HCT116 (cell line): ENCODE measurements around the gene RCOR3. TPM values are rescaled to one million over a fixed set of nuclear protein-coding genes. Genes with fewer than 3 reads are reported as not detected.

Source experiments
- ATAC-seq: fragments of 200-7000 bp; cut with Tn5 transposase; 2 replicates; pipeline ENCODE4 v1.9.1; 2020; ENCODE audit warnings: mild to moderate bottlenecking, moderate library complexity
- BruUV-seq: library from RNA; stranded (reverse); fragments of 400-500 nt; replicated peaks from 2 replicates; lab custom pipeline; 2021; lab: Mats Ljungman, UMichigan
- CTCF ChIA-PET: fragments of 300-600 bp; sonication (Branson Sonifier 250); formaldehyde crosslinking; loops from one replicate; lab custom pipeline; 2021; ENCODE audit warnings: antibody characterized with exemption; lab: Charles Lee
- POLR2A ChIA-PET: fragments of 300-600, 350-600 bp; sonication (Branson Sonifier 250); formaldehyde crosslinking; loops from one replicate; lab custom pipeline; 2021; ENCODE audit warnings: antibody characterized with exemption; lab: Charles Lee
- RAD21 ChIA-PET, 2 experiments: fragments of 300-600 bp; sonication (Branson Sonifier 250); formaldehyde crosslinking; loops; one replicate each; lab custom pipeline; 2023; ENCODE audit warnings: low total read pairs in 2 of 2; ENCODE audit not compliant: uncharacterized antibody in 2 of 2, unreplicated experiment in 2 of 2, low non-redundant PET in 1 of 2; lab: Charles Lee
- DNase-seq: peaks from one replicate; pipeline ENCODE4 v3.0.0-alpha.2; 2010; ENCODE audit warnings: low read depth, low spot score
- H2AFZ ChIP-seq: fragments of 200-600 bp; shearing (Covaris generic), sonication (generic); 2 replicates; pipeline ENCODE4 v1.6.1; 2017; ENCODE audit warnings: low read depth, mixed run types, mixed read lengths, antibody characterized with exemption, low read length; ENCODE audit not compliant: poor library complexity, severe bottlenecking
- H3K27ac ChIP-seq: 2 replicates; pipeline ENCODE4 v1.5.1; 2012; ENCODE audit warnings: low read depth, low read length
- H3K27me3 ChIP-seq: fragments of 200-600 bp; sonication (generic); 2 replicates; pipeline ENCODE4 v1.6.1; 2016; ENCODE audit warnings: mixed run types, low read length, mixed read lengths; ENCODE audit not compliant: insufficient read depth
- H3K36me3 ChIP-seq, 2 experiments: fragments of 200-500 bp in 1 of 2; fragments of 200-600 bp in 1 of 2; sonication (Bioruptor generic) in 1 of 2; sonication (generic) in 1 of 2; 2 replicates each; pipeline versions ENCODE4 v1.5.1 to v1.6.1; 2014 to 2016; ENCODE audit warnings: low read length in 2 of 2, inconsistent platforms in 1 of 2, mixed read lengths in 1 of 2, mixed run types in 1 of 2; ENCODE audit not compliant: insufficient read depth in 2 of 2, control insufficient read depth in 1 of 2
- H3K4me1 ChIP-seq, 2 experiments: fragments of 200-600 bp in 1 of 2; sonication (generic) in 1 of 2; 2 replicates each; pipeline versions ENCODE4 v1.5.1 to v1.6.1; 2012 to 2017; ENCODE audit warnings: low read length in 2 of 2, inconsistent platforms in 1 of 2, mild to moderate bottlenecking in 1 of 2, mixed read lengths in 1 of 2, mixed run types in 1 of 2, moderate library complexity in 1 of 2; ENCODE audit not compliant: insufficient read depth in 2 of 2, control insufficient read depth in 1 of 2
- H3K4me2 ChIP-seq: fragments of 200-600 bp; sonication (generic); 2 replicates; pipeline ENCODE4 v1.6.1; 2017; ENCODE audit warnings: mixed run types, low read length, mixed read lengths
- H3K4me3 ChIP-seq, 2 experiments: fragments of 200-600 bp in 1 of 2; sonication (generic) in 1 of 2; replicated peaks in 1 of 2; 2 replicates each; pipeline ENCODE4 v1.5.1; 2011 to 2016; ENCODE audit warnings: low read length in 2 of 2, control low read depth in 1 of 2, low read depth in 1 of 2, mild to moderate bottlenecking in 1 of 2, mixed read lengths in 1 of 2, mixed run types in 1 of 2
- H3K79me2 ChIP-seq: fragments of 200-600 bp; sonication (generic); 2 replicates; pipeline ENCODE4 v1.6.1; 2017; ENCODE audit warnings: mild to moderate bottlenecking, mixed run types, low read length, moderate library complexity, mixed read lengths; ENCODE audit not compliant: insufficient read depth
- H3K9ac ChIP-seq: fragments of 200-600 bp; sonication (generic); 2 replicates; pipeline ENCODE4 v1.6.1; 2016; ENCODE audit warnings: low read length, mixed read lengths
- H3K9me2 ChIP-seq: fragments of 200-600 bp; sonication (generic), shearing (Covaris generic); 2 replicates; pipeline ENCODE4 v1.6.1; 2017; ENCODE audit warnings: mixed run types, mild to moderate bottlenecking, moderate library complexity; ENCODE audit not compliant: insufficient read depth
- H3K9me3 ChIP-seq, 2 experiments: fragments of 200-500 bp in 1 of 2; fragments of 200-600 bp in 1 of 2; sonication (Bioruptor generic) in 1 of 2; sonication (generic) in 1 of 2; 2 replicates each; pipeline ENCODE4 v1.6.1; 2014 to 2017; ENCODE audit warnings: low read length in 2 of 2, mixed read lengths in 2 of 2, inconsistent platforms in 1 of 2, low read depth in 1 of 2, mild to moderate bottlenecking in 1 of 2, mixed run types in 1 of 2, moderate library complexity in 1 of 2; ENCODE audit not compliant: control insufficient read depth in 1 of 2, insufficient read depth in 1 of 2
- H4K20me1 ChIP-seq: fragments of 200-600 bp; sonication (generic), shearing (Covaris generic); 2 replicates; pipeline ENCODE4 v1.6.1; 2017; ENCODE audit warnings: mixed run types, mild to moderate bottlenecking, moderate library complexity; ENCODE audit not compliant: insufficient read depth
- CEBPB ChIP-seq: IDR thresholded peaks from 2 replicates; pipeline ENCODE4 v1.6.1; 2012; ENCODE audit warnings: low read depth
- CTCF ChIP-seq, 3 experiments: fragments of 200-600 bp in 1 of 3; sonication (generic) in 1 of 3; IDR thresholded peaks in 2 of 3; conservative IDR thresholded peaks in 1 of 3; 2 replicates each; pipeline ENCODE4 v1.5.1; 2012 to 2017; ENCODE audit warnings: low read depth in 2 of 3, low read length in 2 of 3, antibody characterized with exemption in 1 of 3, borderline replicate concordance in 1 of 3, control low read depth in 1 of 3, mild to moderate bottlenecking in 1 of 3, mixed read lengths in 1 of 3, mixed run types in 1 of 3, moderate library complexity in 1 of 3; ENCODE audit not compliant: insufficient read depth in 1 of 3
- EGR1 ChIP-seq: IDR thresholded peaks from 2 replicates; pipeline ENCODE4 v1.6.1; 2012; ENCODE audit warnings: low read depth
- ELF1 ChIP-seq: IDR thresholded peaks from 2 replicates; pipeline ENCODE4 v1.6.1; 2012; ENCODE audit warnings: low read depth, borderline replicate concordance
- FOSL1 ChIP-seq: IDR thresholded peaks from 2 replicates; pipeline ENCODE4 v1.6.1; 2012; ENCODE audit warnings: low read depth
- REST ChIP-seq: IDR thresholded peaks from 2 replicates; pipeline ENCODE4 v1.6.1; 2012; ENCODE audit warnings: low read depth
- SIN3A ChIP-seq: IDR thresholded peaks from 2 replicates; pipeline ENCODE4 v1.6.1; 2012; ENCODE audit warnings: low read depth
- SP1 ChIP-seq: IDR thresholded peaks from 2 replicates; pipeline ENCODE4 v1.6.1; 2012; ENCODE audit warnings: low read depth
- TCF7L2 ChIP-seq: IDR thresholded peaks from 2 replicates; pipeline ENCODE4 v1.7.0; 2011; ENCODE audit warnings: borderline replicate concordance, inconsistent platforms; ENCODE audit not compliant: insufficient read depth, insufficient read length; ENCODE audit errors: extremely low read depth
- YY1 ChIP-seq: IDR thresholded peaks from 2 replicates; pipeline ENCODE4 v1.6.1; 2011; ENCODE audit warnings: low read length, low read depth, moderate library complexity, mild to moderate bottlenecking; ENCODE audit not compliant: insufficient replicate concordance; ENCODE audit errors: extremely low read depth
- ZFX ChIP-seq: fragments of 450-650 bp; IDR thresholded peaks from 2 replicates; pipeline ENCODE4 v1.6.1; 2017
- intact Hi-C: fragments of 100-400 bp; cut with micrococcal nuclease; formaldehyde crosslinking; loops from 2 replicates; pipeline ENCODE4 v1.10.0; 2022
- total RNA-seq: library from RNA; stranded (reverse); gene quantifications from one replicate; pipeline ENCODE4 v1.2.1, GENCODE V29; 2021; ENCODE audit not compliant: unreplicated experiment

RCOR3 gene
- total RNA-seq, 1 experiment from 2014 or later = 25.7 TPM

- no peaks in the 10 kb centered on the region for H3K36me3 ChIP-seq
- RAD21 ChIA-PET = no interaction called here
- no peak for TF ChIP-seq SP1
- no peak for TF ChIP-seq REST
- TF ChIP-seq, all 23 proteins: peak for 0
- Histone ChIP-seq H3K9ac (no peak overlapping the region), H3K9me3 (no peaks in the 10 kb centered on the region), H3K79me2 (no peaks in the 10 kb centered on the region), H3K4me3 (no peak overlapping the region), H3K27ac (no peak overlapping the region), H3K9me2 (no peaks in the 10 kb centered on the region), H3K4me2 (no peak overlapping the region), H3K4me1 (no peaks in the 10 kb centered on the region), H4K20me1 (no peaks in the 10 kb centered on the region), H2AFZ (no peak overlapping the region), H3K27me3 (no peaks in the 10 kb centered on the region)
- DNase-seq (no peak), ATAC-seq (no peak)
- POLR2A ChIA-PET = no interaction called here
- intact Hi-C loops = no loop called here
- no TSS peak for BruUV-seq
- CTCF ChIA-PET = no interaction called here
These were observed 22.4 kb upstream of the RCOR3 start for GRCh38 chr1:211236633-211237320.

- Histone ChIP-seq H3K27me3 (no peaks in the 10 kb centered on the region), H3K9me3 (no peaks in the 10 kb centered on the region), H3K4me3 (no peak overlapping the region), H4K20me1 (no peaks in the 10 kb centered on the region), H3K4me2 (no peak overlapping the region), H3K36me3 (no peaks in the 10 kb centered on the region), H3K9me2 (no peaks in the 10 kb centered on the region), H3K27ac (no peak overlapping the region), H2AFZ (no peak overlapping the region), H3K4me1 (no peaks in the 10 kb centered on the region), H3K79me2 (no peaks in the 10 kb centered on the region), H3K9ac (no peak overlapping the region)
- intact Hi-C loops = no loop called here
- ChIA-PET POLR2A (no interaction called here), CTCF (no interaction called here), RAD21 (no interaction called here)
- no peak for DNase-seq
- no TSS peak for BruUV-seq
- ATAC-seq = no peak
- TF ChIP-seq YY1 (no peak), SIN3A (no peak), ELF1 (no peak), CEBPB (no peak), EGR1 (no peak), TCF7L2 (no peak), CTCF (IDR thresholded peaks at IDR 0.05 in 2 of 3, conservative IDR thresholded peaks at IDR 0.05 in 1 of 3; ENCODE audit: borderline replicate concordance in 1 of 3, insufficient read depth in 1 of 3, low read depth in 2 of 3, low read length in 2 of 3) (no peak), FOSL1 (no peak), SP1 (no peak), ZFX (no peak)
These were observed 21.6 kb upstream of the RCOR3 start for GRCh38 chr1:211237579-211237978.
